HG02852 (cell line): ENCODE data around the gene TBC1D9.

Source experiments
- ATAC-seq: cut with Tn5 transposase; IDR thresholded peaks from one replicate; pipeline ENCODE4 v1.9.1; 2021; ENCODE audit warnings: mild to moderate bottlenecking, moderate library complexity; ENCODE audit not compliant: unreplicated experiment

TBC1D9 gene

DNA sequence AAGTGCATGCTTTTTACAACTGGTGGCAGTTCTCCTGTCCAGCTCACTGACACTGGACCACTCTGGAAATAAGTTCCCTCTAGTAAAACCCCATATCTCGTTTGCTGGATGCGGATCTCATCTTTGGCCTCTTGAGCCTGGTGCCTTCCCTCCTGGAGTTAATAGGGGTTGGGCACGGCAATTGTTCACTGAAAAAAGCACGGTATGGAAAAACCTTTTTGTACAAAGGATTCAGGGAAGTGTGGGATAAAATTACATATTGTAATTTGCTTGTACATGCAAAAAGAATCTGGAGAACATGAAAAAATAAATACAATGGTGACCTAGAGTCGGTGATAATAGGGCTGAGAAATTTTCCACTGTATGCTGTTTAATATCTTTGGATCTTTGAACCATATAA, 30.6 kb downstream of the TBC1D9 start:
- ATAC-seq = no peak

DNA sequence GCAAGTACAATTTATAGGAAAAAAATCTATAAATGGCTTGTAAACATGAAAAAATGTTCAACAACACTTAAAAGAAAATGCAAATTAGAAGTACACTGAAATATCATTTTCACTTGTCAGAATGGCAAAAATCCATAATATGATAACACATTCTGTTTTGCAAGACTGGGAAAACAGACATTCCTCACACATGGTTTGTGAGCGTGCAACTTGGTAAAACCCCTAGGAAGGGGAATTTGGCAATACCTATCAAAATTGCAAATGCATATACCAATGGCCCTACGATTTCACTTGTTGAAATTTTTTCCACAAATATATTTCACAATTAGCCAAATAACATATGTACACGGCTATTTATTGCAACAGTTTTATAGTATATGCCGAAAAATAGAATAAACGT, 31.4 kb downstream of the TBC1D9 start:
- no peak for ATAC-seq

DNA sequence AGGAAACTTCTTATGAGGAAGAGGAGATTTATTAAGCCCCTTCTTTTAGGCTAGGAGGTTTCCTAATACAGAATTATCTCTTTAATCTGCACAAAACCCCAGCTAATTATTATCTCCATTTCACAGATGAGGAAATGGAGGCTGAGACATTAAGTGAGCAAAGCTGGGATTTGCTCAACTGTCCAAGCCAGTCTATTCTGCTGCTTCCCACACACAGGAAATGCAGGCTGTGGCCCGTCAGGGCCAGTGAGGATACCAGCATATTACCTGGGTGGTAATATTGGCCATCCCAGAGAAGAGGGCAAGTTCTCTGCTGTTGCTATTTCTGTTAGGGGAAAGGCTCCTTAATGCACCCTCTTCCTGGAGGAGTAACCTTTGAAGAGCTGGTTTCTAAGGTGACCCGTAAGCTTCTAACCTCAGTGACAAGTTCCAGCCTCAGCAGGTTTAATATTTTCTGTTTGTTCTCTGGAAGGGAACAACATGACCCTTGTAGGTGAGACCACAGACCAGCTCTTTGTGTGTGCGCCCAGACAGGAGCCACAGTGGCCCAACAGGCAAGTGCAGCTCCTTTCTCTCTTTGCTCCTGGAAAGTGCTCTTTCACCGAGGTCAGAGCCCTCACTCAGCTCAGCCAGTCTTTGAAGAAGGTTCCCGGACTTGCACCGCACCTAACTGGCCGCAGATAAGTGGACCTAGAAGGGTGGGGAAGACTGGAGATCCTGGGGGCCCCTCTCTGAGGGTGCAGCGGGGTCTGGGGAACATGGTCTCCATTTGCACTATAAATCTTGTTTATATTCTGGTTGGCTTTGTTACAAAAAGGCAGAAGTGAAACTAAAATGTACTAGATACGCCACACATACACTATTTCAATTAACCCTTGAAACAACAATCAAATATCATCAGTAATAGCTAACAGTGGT, 35.5 kb downstream of the TBC1D9 start:
- peak; percentile 55 for ATAC-seq

- peak; percentile 38 for ATAC-seq
Measured at GRCh38 chr4:140719686-140720085, 36.5 kb downstream of the TBC1D9 start.

- ATAC-seq = no peak
Measured at GRCh38 chr4:140719022-140719421, 37.2 kb downstream of the TBC1D9 start.

GRCh38 chr4:140718241-140718952, 37.8 kb downstream of the TBC1D9 start:
- no peak for ATAC-seq

DNA sequence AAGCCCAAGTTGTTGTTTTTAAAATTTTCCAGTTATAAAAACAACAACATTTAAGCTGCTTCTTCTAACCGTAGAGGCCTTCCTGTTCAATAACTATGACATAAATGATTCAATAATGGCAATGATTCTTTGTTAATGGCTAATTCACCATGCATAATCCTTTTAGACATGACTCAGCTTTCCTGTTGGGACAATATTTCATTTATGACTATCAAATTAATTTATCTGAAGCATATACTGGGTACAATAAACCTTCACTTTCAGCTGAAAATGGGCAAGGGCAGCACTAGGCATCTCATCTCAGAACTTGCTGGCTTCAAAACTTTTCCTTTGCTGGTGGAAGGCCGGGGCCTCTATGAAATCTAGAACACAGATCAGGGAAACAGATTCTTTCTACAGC, 38.9 kb downstream of the TBC1D9 start:
- ATAC-seq = no peak

DNA sequence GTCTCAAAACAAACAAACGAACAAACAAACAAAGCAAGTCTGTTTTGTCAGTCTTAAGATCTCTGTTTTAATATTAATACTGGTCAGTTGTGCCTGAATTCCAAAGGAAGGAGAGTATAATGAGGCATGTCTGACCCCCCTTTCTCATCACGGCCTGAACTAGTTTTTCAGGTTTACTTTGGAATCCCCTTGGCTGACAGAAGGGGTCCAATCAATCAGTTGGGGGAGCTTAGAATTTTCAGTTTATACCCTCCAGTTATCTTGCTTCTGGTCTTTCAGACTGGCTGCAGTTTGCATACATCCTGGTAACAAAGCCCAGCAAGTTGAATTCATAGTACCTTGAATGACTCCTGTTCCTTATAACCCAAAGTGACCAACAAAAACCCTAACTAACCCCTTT, 41.1 kb downstream of the TBC1D9 start:
- ATAC-seq = no peak

- ATAC-seq = no peak
Measured at GRCh38 chr4:140711910-140712309, 44.3 kb downstream of the TBC1D9 start.

GRCh38 chr4:140710908-140711622, 45.1 kb downstream of the TBC1D9 start:
- no peak for ATAC-seq

- no peak for ATAC-seq
Measured at GRCh38 chr4:140707325-140707724, 48.9 kb downstream of the TBC1D9 start.

GRCh38 chr4:140706665-140707064, 49.5 kb downstream of the TBC1D9 start:
- no peak for ATAC-seq

- no peak for ATAC-seq
Measured at GRCh38 chr4:140706276-140706625, 49.9 kb downstream of the TBC1D9 start.

DNA sequence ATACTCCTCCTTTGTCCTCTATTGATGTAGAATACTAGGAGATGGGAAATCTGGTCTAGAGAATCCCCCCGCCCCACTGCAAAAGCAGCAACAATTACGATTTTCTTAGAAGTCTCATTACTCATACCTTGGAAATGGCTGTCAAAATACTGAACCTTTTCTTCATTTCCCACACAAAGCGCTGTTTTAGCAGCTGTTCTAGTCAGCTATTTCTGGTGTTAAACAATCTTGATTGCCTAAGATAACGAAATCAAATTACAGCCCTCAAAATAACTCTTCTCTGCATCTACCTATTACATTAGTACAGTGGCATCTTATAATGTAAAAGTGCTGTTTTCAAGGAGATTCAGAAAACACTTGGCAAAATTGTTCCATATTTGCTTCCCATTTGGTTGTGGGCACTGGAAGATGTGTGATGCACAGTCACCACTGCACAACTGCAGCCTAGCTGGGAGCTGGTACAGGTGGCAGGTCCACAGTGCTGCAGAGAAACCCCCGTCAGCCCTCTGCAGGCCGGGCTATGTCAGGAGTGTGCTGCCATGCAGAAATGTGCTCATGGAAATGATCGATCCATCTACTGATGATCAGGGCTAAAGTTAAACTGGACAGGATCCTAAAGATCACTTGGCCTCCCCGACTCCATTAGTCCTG, 50.4 kb downstream of the TBC1D9 start:
- ATAC-seq = no peak

DNA sequence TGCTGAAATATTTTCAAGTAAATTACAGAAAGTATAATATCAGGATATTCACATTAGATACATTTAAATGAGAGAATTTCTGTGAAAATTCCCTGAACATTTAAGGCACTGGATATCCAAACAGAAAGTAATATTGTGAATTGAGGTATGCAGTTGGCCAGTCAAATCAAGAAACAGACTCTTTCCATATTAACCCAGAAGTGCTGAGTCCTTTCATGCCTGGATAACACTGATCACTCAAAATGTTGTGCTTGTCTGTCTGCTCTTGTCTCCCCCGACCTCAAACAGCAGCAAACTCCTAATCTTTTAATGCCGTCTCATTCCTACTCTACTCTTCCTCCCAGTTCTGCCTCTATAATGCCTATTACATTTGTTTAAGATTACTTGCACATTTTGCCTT, 51.2 kb downstream of the TBC1D9 start:
- ATAC-seq = peak; percentile 86

DNA sequence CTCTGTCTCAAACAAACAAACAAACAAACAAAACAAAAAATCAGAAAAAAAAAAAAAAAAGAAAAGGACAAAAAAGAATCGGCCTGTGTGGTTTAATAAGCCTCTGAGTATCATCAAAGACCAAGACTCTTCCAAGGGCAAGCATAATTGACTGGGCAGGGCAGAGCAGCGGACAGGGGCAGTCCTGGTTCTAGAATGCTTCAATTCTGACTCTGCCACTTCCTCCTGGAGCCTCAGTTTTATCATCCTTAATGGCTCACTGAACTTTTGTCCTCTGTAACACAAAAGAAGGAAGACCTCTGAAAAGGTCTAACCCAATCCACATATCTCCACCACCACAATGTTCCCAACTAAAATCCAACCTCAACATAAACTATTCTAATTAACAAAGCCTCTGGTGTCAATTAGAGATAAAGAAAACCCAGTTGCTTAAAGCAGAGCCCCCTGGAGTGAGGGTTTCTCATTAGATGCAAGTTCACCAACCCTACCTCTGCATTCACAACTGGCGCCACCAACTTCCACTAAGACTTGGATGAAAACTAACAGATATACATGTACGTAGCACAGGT, 51.7 kb downstream of the TBC1D9 start:
- peak; percentile 31 for ATAC-seq

GRCh38 chr4:140703463-140703862, 52.7 kb downstream of the TBC1D9 start:
- no peak for ATAC-seq

GRCh38 chr4:140702096-140702757, 54.0 kb downstream of the TBC1D9 start:
- ATAC-seq = no peak

GRCh38 chr4:140701071-140701470, 55.1 kb downstream of the TBC1D9 start:
- ATAC-seq = no peak
